NCI-H1092 treated with DMSO at 0.1 percent for 48 hours (cell line): ENCODE measurements around the gene USP6NL.
A peak's percentile ranks its signal among the peaks of the same experiment; 100 is the strongest.
"Not testable (repeated sequence)": the region's sequence is repeated elsewhere in the genome, so short reads cannot be mapped to it uniquely, and the experiment has no call there.

Experiments used
- DNase-seq: peaks from one replicate; lab custom pipeline; 2025; lab: John Stamatoyannopoulos, UW

Gene USP6NL

GRCh38 chr10:11515596-11516430 lies 95.6 kb downstream of the USP6NL start:
- DNase-seq: peak; percentile 17

- DNase-seq: no peak
Measured at GRCh38 chr10:11513727-11514126, 97.7 kb downstream of the USP6NL start.

GRCh38 chr10:11512596-11512995 lies 98.9 kb downstream of the USP6NL start:
- DNase-seq: no peak

GRCh38 chr10:11511321-11511720 lies 100.1 kb downstream of the USP6NL start:
- no peak for DNase-seq

GRCh38 chr10:11510736-11511135 lies 100.7 kb downstream of the USP6NL start:
- DNase-seq: no peak

- DNase-seq: no peak
Measured at GRCh38 chr10:11510281-11510680, 101.2 kb downstream of the USP6NL start.

GRCh38 chr10:11509036-11509435 lies 102.4 kb downstream of the USP6NL start:
- DNase-seq: no peak

- no peak for DNase-seq
Measured at GRCh38 chr10:11506247-11506789, 105.1 kb downstream of the USP6NL start.

GRCh38 chr10:11505639-11506038 lies 105.8 kb downstream of the USP6NL start:
- DNase-seq: no peak

GRCh38 chr10:11504566-11505285 lies 106.7 kb downstream of the USP6NL start:
- no peak for DNase-seq

- no peak for DNase-seq
Measured at GRCh38 chr10:11501600-11501999, 109.8 kb downstream of the USP6NL start.

- no peak for DNase-seq
Measured at GRCh38 chr10:11499425-11500071, 111.9 kb downstream of the USP6NL start.

- no peak for DNase-seq
Measured at GRCh38 chr10:11498399-11498798, 113.1 kb downstream of the USP6NL start.

- not testable (repeated sequence) for DNase-seq
Measured at GRCh38 chr10:11494923-11495322, 116.5 kb downstream of the USP6NL start.

- DNase-seq: no peak
Measured at GRCh38 chr10:11493646-11494045, 117.8 kb downstream of the USP6NL start.

GRCh38 chr10:11491087-11491486 lies 120.4 kb downstream of the USP6NL start:
- DNase-seq: no peak

GRCh38 chr10:11489591-11489990 lies 121.9 kb downstream of the USP6NL start:
- DNase-seq: no peak

- no peak for DNase-seq
Measured at GRCh38 chr10:11488126-11488525, 123.3 kb downstream of the USP6NL start.

- DNase-seq: no peak
Measured at GRCh38 chr10:11483201-11484148, 128.0 kb downstream of the USP6NL start.

- DNase-seq: no peak
Measured at GRCh38 chr10:11482306-11482705, 129.1 kb downstream of the USP6NL start.

GRCh38 chr10:11480687-11481086 lies 130.8 kb downstream of the USP6NL start:
- no peak for DNase-seq
